IPS DF 19.7 (cell line): ENCODE measurements around the gene MTAP.

Experiments
- DNase-seq: peaks from one replicate; pipeline ENCODE4 v3.0.0-alpha.2; 2013; ENCODE audit warnings: low read depth, low spot score

Gene MTAP

GRCh38 chr9:21804791-21805190 lies 2.4 kb downstream of the MTAP start:
- DNase-seq, result no peak

GRCh38 chr9:21806644-21807043 lies 4.2 kb downstream of the MTAP start:
- DNase-seq, result no peak

DNA sequence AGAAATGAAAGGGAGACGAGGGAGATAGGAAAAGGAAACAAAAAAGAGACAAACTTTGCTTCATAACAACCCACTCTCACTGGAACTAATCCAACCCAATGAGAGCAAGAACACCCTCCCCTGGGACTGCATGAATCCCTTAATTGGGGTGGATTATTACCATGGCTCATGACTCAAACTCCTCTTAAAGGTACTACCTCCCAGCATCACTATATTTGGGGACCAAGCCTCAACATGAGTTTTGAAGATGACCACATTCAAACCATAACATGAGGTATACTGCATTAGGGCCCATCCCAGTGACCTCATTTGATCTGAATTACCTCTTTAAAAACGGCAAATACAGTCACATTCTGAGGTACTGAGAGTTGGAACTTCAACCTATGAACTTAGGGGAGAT lies 8.0 kb downstream of the MTAP start:
- DNase-seq, result no peak

DNA sequence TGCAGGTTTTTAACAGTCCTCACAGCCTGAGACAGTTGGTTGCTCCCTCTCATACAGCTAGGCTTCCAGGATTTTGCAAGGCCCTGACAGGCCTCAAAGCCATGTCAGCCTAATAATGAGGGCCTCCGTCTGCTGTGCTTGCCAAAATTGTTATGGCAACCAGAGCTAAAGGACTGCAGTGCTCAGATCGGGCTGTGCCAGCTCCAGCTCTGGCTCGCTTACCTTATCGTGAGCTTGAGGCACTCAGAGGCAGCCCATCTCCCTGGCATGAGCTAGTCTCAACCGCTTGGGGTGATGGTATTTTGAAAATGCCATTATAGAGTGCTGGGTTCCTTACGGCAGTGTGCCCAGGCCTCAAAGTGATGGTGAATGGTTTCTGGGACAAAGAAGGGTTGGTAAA lies 8.4 kb downstream of the MTAP start:
- no peak for DNase-seq

DNA sequence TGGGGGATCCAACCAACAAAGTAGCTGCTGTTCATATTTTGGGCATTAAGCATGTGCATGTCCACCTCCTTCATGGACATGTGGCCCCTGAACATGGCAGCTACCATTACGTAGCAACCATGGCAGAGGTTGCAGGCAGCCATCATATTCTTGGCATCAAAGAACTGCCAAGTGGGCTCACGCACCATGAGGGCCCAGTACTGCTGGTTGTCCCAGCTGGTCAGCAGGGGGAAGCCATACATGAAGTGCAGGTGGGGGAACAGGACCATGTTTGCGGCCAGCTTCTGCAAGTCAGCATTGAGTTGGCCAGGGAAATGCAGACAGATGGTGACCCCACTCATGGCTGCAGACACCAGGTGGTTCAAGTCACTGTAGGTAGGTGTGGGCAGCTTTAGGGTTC lies 9.5 kb downstream of the MTAP start:
- no peak for DNase-seq

- no peak for DNase-seq
Measured at GRCh38 chr9:21812415-21812814, 10.0 kb downstream of the MTAP start.

- no peak for DNase-seq
Measured at GRCh38 chr9:21812946-21813568, 10.6 kb downstream of the MTAP start.

- DNase-seq, result no peak
Measured at GRCh38 chr9:21813575-21814473, 11.4 kb downstream of the MTAP start.

DNA sequence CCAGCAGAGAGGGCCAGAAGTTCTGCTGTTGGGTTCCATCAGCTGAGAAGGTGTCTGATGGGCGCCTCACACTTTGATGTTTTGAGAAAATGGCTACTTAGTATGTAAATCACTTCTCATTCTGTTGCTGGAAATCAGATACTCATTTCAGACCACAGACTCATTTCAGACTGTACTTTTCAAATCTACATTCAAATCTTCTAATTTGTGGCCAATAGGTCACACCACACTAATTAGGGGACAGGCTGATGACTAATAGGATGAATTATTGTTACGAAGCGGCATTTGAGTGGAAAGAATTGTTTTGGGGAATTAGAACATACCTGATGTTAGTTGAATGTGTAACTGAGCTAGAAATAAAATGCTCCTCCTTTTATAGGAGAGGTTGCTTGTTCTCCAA lies 13.2 kb downstream of the MTAP start:
- no peak for DNase-seq

DNA sequence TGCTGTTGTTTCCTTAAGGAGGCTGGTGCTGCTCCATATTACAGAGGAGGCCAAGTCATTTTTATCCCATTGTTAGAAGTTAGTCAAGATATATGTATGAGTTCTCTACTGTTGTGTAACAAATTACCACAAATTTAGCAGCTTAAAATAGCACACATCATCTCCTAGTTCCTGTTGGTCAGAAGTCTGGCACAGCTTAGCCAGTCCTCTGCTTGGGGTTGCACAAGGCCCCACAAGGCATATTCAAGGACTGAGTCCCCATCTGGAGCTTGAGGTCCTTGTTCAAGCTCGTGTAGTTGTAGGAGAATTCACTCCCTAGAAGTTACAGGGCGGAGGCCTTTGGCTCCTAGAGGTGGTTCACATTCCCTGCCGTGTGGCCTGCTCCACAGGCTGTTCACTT lies 14.7 kb downstream of the MTAP start:
- DNase-seq, result no peak

GRCh38 chr9:21825637-21826036 lies 23.2 kb downstream of the MTAP start:
- no peak for DNase-seq

DNA sequence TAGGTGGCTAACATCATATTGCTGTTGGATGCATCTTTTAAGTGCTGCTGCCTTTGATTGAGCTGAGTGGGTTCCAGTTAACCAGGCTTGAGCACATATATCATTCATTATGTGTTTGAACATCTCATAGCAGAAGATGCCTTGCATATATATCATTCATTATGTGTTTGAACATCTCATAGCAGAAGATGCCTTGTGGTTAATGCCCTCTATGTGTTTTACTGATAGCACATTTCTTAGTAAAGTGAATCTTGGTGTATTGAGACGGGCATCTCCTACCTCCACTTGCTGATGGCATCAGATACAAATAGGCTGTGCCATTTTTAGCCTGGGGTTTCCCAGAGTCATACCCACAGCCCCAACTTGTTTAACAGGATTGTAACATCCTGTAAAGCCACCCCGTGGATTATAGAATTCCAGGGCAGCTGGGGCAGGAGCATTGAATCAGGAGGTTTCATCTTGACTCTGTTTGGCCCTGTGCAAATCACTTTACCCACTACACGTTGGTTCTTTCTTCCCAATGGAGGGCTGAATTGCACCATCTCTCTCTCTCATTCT lies 26.5 kb downstream of the MTAP start:
- DNase-seq, result no peak

DNA sequence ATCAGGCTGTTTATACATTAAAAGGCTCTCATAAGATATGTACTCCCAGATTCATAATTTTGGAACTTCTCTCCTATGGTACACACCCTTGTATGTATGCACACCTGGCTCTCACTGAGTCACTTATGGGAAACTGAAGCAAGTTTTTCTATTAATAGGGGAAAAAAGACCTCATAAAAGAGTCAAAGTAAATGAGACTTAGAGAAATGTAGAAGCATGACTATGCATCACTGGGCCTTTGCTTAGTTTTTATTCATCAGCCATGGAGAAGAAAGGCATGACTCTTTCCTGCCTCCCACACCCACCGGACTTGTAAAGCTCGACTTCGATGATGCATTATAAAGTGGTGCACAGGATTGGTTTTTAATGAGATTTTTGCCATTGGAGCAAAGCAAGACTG lies 28.2 kb downstream of the MTAP start:
- DNase-seq, result no peak

DNA sequence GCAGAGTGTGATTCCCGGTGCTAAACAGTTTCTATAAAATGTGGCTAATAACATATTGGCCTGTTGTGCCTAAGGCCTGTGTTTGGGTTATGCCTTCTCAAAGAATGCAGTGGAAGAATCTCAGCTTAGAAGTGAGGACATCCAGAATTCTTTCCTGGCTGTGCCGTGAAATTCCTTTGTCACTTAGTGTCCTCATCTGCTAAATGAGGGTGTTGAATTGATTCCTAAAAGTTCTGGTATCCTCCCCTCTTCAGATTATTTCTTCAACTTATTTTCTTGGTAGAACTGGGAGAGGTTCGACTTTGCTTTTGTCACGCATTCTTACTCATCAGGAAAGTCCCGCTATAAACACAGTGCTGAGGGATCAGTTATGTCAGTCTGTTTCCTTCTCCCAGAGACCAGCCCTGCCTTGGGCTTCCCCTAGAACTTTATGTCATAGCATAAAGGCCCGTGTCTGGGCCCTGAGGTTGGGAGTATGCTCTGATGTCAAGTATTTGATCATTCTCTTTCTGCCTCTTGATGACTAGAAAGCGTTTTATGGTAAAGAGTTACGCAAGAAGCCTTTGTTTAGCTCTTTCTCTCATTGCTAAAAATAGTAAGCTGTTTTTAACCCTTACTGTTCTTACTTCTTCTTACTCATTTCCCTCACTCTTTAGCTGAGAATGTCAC lies 29.5 kb downstream of the MTAP start:
- DNase-seq, result no peak

DNA sequence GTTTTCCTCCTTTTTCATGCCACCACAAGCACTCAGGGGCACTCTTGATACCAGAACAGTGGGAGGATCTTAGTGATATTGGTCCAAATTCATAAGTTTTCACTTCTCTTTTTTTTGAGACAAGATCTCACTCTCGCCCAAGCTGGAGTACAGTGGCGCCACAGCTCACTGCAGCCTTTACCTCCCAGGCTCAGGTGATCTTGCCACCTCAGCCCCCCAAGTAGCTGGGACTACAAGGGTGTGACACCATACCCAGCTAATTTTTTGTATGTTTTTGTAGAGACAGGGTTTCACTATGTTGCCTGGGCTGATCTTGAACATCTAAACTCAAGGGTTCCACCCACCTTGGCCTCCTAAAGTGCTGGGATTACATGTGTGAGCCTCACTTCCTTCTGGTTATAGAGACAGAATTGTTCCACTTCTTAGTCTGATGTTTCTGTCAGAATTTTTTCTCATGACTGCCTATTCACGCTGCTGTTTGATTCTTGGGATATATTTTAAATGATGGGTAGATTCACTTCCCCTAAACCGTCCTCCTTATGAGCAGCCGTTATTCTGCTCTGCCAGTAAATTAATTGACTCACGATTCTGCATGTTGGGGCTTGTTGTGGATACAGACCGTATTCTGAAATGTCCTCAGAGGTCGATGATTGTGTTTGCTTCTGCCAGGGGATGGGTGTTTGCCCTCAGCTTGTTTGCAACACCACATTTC lies 30.8 kb downstream of the MTAP start:
- no peak for DNase-seq

DNA sequence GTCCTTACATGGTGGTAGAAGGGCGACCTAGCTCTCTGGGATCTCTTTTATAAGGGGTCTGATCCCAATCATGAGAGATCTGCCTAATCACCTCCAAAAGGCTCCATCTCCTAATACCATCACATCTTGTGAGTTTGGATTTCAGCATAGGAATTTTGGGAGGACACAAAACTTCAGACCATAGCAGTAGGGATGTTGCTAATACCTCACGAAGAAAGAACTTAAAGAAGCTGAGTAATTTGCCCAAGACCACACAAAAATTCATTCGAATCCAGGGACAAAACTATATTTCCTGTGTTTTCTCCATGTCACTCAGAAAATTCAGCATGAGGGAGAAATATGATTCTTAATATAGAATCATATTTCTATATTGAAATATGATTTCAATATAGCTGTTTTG lies 32.7 kb downstream of the MTAP start:
- no peak for DNase-seq

DNA sequence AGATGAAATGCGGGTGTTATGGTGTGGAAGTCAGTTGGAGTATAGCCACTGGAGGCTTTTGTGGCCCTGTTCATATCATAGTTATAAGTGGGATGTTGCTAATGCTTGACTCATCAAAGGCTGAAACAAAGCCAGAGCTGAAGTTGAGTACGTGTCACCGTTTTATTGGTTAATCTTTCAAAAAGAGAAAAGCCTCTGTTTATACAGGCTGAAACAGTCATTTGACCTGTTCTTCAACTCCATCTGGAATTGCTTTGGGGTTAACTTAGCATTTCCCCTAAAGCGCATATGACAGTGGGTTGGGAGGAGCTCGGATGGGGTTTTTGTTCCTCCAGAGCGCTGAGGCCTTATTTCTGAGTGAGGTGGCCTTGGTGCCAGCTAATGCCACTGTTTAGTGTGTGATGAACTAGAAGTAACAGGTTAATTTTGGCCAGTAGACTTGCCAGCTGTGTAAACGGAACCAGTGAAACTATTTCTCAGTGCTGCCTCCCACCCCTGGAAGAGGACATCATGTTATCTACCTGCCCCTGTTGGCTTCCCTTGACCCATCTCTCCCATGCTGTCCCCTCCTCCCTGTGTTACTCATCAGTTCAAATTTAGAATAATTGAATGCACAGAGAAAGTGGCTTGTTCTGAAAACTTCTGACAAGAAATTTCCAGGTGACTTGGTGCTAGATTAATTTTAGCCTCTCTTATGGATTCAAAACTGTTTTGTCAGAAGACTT lies 34.2 kb downstream of the MTAP start:
- DNase-seq, result no peak

GRCh38 chr9:21837501-21837900 lies 35.1 kb downstream of the MTAP start:
- no peak for DNase-seq

DNA sequence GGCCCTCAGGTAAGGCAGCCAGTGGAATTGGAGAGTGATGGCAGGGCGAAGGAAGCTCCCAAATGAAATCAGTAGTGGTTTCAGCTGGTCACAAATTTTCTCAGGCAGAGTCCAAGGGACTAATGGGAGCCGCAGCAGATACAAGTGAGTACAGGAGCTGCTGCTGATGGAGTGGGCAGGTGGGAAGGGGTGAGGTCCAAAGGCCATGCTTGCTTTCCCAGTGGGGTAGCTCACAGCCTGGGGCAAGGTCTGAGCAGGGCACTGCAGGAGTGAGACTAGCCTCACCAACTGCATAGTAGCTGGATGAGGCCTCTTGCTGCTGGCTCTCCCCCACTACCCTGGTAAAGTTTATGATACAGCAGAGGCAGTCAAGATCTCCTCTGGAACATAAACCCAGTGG lies 38.2 kb downstream of the MTAP start:
- no peak for DNase-seq

DNA sequence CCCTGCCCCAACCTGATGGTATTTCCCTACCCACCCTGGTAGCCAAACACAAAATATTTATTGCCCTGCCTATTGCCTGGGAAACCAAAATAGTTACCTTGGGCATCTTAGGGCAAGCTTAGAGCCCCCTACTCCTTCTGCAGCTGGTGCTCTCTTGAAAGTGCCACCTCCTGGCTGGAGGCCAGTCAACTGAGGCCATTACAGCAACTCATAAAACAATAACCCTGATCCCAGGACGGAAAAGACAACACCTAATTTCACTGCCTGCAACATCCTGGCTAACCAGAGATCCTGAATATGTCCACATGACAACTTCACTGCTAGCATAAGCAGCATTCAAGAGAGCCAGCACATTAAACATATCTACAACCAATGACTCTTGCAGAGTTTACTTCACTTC lies 38.7 kb downstream of the MTAP start:
- DNase-seq, result no peak

GRCh38 chr9:21848615-21849014 lies 46.2 kb downstream of the MTAP start:
- no peak for DNase-seq
